ENCODE data around the gene CAPS2. TPM values are rescaled to one million over a fixed set of nuclear protein-coding genes. Genes with fewer than 3 reads are reported as not detected.

The CAPS2 gene
- total RNA-seq, 1 experiment from 2014 or later = 18.3 TPM

- no peak overlapping the region for H3K4me3 ChIP-seq (replicated peaks in 1 of 2; ENCODE audit: low read depth in 1 of 2, low read length in 2 of 2)
- POLR2A ChIA-PET = no interaction called here
- CTCF ChIA-PET = interaction anchor here (1.3 kb wide), 1 partner anchor 13 kb away, joined by 3 read pairs; no protein-coding TSS in a partner anchor
- no peak overlapping the region for H3K4me2 ChIP-seq (ENCODE audit: low read length)
- H3K27ac ChIP-seq (ENCODE audit: low read depth, low read length) = no peak overlapping the region
- BruUV-seq (replicated peaks) = no TSS peak
- H3K27me3 ChIP-seq (ENCODE audit: insufficient read depth, low read length) = no peaks in the 10 kb centered on the region
- H3K9me2 ChIP-seq (ENCODE audit: insufficient read depth) = no peaks in the 10 kb centered on the region
- no peaks in the 10 kb centered on the region for H3K36me3 ChIP-seq (ENCODE audit: control insufficient read depth in 1 of 2, insufficient read depth in 2 of 2, low read length in 2 of 2)
- no peaks in the 10 kb centered on the region for H4K20me1 ChIP-seq (ENCODE audit: insufficient read depth)
- ATAC-seq = no peak
- RAD21 ChIA-PET (ENCODE audit: low non-redundant PET in 1 of 2, low total read pairs in 2 of 2, uncharacterized antibody in 2 of 2, unreplicated experiment in 2 of 2) = no interaction called here
- no peak overlapping the region for H3K9ac ChIP-seq (ENCODE audit: low read length)
- no peak overlapping the region for H2AFZ ChIP-seq (ENCODE audit: low read depth, low read length, poor library complexity, severe bottlenecking)
- H3K9me3 ChIP-seq (ENCODE audit: control insufficient read depth in 1 of 2, insufficient read depth in 1 of 2, low read depth in 1 of 2, low read length in 2 of 2) = 0 out of 4 replicates have a peak, but pooled peaks cover 0 to 3% of the 10 kb centered on the region in 2 experiments
- intact Hi-C loops (cut with micrococcal nuclease) = no loop called here
- TF ChIP-seq ZFX (IDR thresholded peaks at IDR 0.05) (no peak), JUND (IDR thresholded peaks at IDR 0.05) (no peak), EGR1 (IDR thresholded peaks at IDR 0.05; ENCODE audit: low read depth) (no peak), EZH2phosphoT487 (IDR thresholded peaks at IDR 0.05; ENCODE audit: borderline replicate concordance) (no peak), REST (IDR thresholded peaks at IDR 0.05; ENCODE audit: low read depth) (no peak), ELF1 (IDR thresholded peaks at IDR 0.05; ENCODE audit: borderline replicate concordance, low read depth) (no peak), CTCF (IDR thresholded peaks at IDR 0.05 in 2 of 3, conservative IDR thresholded peaks at IDR 0.05 in 1 of 3; ENCODE audit: borderline replicate concordance in 1 of 3, insufficient read depth in 1 of 3, low read depth in 2 of 3, low read length in 2 of 3) (no peak), POLR2AphosphoS5 (IDR thresholded peaks at IDR 0.05; ENCODE audit: low read depth, low read length) (no peak), RAD21 (IDR thresholded peaks at IDR 0.05; ENCODE audit: low read depth) (no peak), YY1 (IDR thresholded peaks at IDR 0.05; ENCODE audit: extremely low read depth, insufficient replicate concordance, low read depth, low read length) (no peak), EZH2 (IDR thresholded peaks at IDR 0.05) (no peak)
- peaks cover 3% of the 10 kb centered on the region for H3K79me2 ChIP-seq (ENCODE audit: insufficient read depth, low read length)
- DNase-seq (ENCODE audit: low read depth, low spot score) = no peak
- no peaks in the 10 kb centered on the region for H3K4me1 ChIP-seq (ENCODE audit: control insufficient read depth in 1 of 2, insufficient read depth in 2 of 2, low read length in 2 of 2)
These were observed 48.2 kb upstream of the CAPS2 start for GRCh38 chr12:75378354-75378753.
